HepG2 (cell line): ENCODE data around the gene CTTNBP2NL. TPM values are rescaled to one million over a fixed set of nuclear protein-coding genes. Genes with fewer than 3 reads are reported as not detected.

ENCODE experiments used
- BCL6 ChIP-seq: IDR thresholded peaks from 2 replicates; pipeline ENCODE4 v1.6.1; 2016; ENCODE audit warnings: missing genetic modification reagents, missing compliant biosample characterization
- HCFC1 ChIP-seq: fragments of 150-350 bp; IDR thresholded peaks from 2 replicates; pipeline ENCODE4 v1.6.1; 2014; ENCODE audit warnings: low read depth, low read length
- MAFG ChIP-seq: sonication (generic); formaldehyde crosslinking; IDR thresholded peaks from 2 replicates; pipeline ENCODE4 v1.5.1; 2020; ENCODE audit warnings: mild to moderate bottlenecking, missing genetic modification reagents
- MTA3 ChIP-seq: sonication (generic); formaldehyde crosslinking; IDR thresholded peaks from 2 replicates; pipeline ENCODE4 v1.4.0; 2020; ENCODE audit warnings: missing genetic modification reagents
- NFIB ChIP-seq: sonication (generic); formaldehyde crosslinking; IDR thresholded peaks from 2 replicates; pipeline ENCODE4 v1.9.0; 2021; ENCODE audit warnings: missing genetic modification reagents, mild to moderate bottlenecking, borderline replicate concordance
- NR2F1 ChIP-seq, 2 experiments: fragments of 450-650 bp in 1 of 2; formaldehyde crosslinking in 1 of 2; IDR thresholded peaks; 2 replicates each; pipeline versions ENCODE4 v1.5.0 to v1.6.1; 2016 to 2020; ENCODE audit warnings: mild to moderate bottlenecking in 1 of 2, missing compliant biosample characterization in 1 of 2, missing genetic modification reagents in 1 of 2, moderate library complexity in 1 of 2
- PATZ1 ChIP-seq: sonication (generic); formaldehyde crosslinking; IDR thresholded peaks from 2 replicates; pipeline ENCODE4 v1.4.0; 2020; ENCODE audit warnings: missing genetic modification reagents
- RORA ChIP-seq: sonication (generic); formaldehyde crosslinking; IDR thresholded peaks from 2 replicates; pipeline ENCODE4 v1.5.0; 2020; ENCODE audit warnings: mild to moderate bottlenecking, missing genetic modification reagents, moderate library complexity
- WIZ ChIP-seq: sonication (generic); formaldehyde crosslinking; IDR thresholded peaks from 2 replicates; pipeline ENCODE4 v1.5.1; 2020; ENCODE audit warnings: mild to moderate bottlenecking, missing genetic modification reagents
- ZFP36L2 ChIP-seq: sonication (generic); formaldehyde crosslinking; IDR thresholded peaks from 2 replicates; pipeline ENCODE4 v1.4.0; 2020; ENCODE audit warnings: missing genetic modification reagents
- ZFP41 ChIP-seq: sonication (generic); formaldehyde crosslinking; IDR thresholded peaks from 2 replicates; pipeline ENCODE4 v1.4.0; 2020; ENCODE audit warnings: mild to moderate bottlenecking, missing genetic modification reagents, borderline replicate concordance
- ZKSCAN8 ChIP-seq: IDR thresholded peaks from 2 replicates; pipeline ENCODE4 v1.6.1; 2016; ENCODE audit warnings: borderline replicate concordance, missing genetic modification reagents, missing compliant biosample characterization
- ZNF550 ChIP-seq: sonication (generic); formaldehyde crosslinking; IDR thresholded peaks from 2 replicates; pipeline ENCODE4 v1.4.0; 2020; ENCODE audit warnings: mild to moderate bottlenecking, missing genetic modification reagents, borderline replicate concordance
- ZNF563 ChIP-seq: sonication (generic); formaldehyde crosslinking; IDR thresholded peaks from 2 replicates; pipeline ENCODE4 v1.8.0; 2022; ENCODE audit warnings: mild to moderate bottlenecking, moderate library complexity, missing genetic modification reagents
- ZNF672 ChIP-seq: sonication (generic); formaldehyde crosslinking; IDR thresholded peaks from 2 replicates; pipeline ENCODE4 v1.8.1; 2022; ENCODE audit warnings: missing genetic modification reagents
- ZNF737 ChIP-seq: sonication (generic); formaldehyde crosslinking; IDR thresholded peaks from 2 replicates; pipeline ENCODE4 v1.5.0; 2020; ENCODE audit warnings: missing genetic modification reagents, mild to moderate bottlenecking, borderline replicate concordance
- ZNF792 ChIP-seq: IDR thresholded peaks from 2 replicates; pipeline ENCODE4 v1.6.1; 2016
- ZNF850 ChIP-seq: sonication (generic); formaldehyde crosslinking; conservative IDR thresholded peaks from 2 replicates; pipeline ENCODE4 v1.9.0; 2021; ENCODE audit warnings: mild to moderate bottlenecking, missing genetic modification reagents
- polyA plus RNA-seq, 8 experiments: library from polyadenylated mRNA; depleted of rRNA in 3 of 8; stranded (reverse) in 7 of 8; unstranded in 1 of 8; fragments of >200 nt; fragmentation: Illumina TruSeq in 4 of 8; extraction: Trizol in 4 of 8; gene quantifications; 2 replicates each; pipeline versions ENCODE4 v1.2.1 to v1.2.3, GENCODE V29; 2011 to 2016; ENCODE audit warnings: low read depth in 4 of 8, missing spikeins in 1 of 8, mixed read lengths in 1 of 8; ENCODE audit not compliant: insufficient read depth in 1 of 8
- total RNA-seq, 5 experiments: library from RNA; depleted of rRNA; stranded (reverse); fragments of >200 nt; fragmentation: Illumina TruSeq; extraction: Trizol; gene quantifications; 2 replicates each; pipeline ENCODE4 v1.2.3, GENCODE V29; 2016; ENCODE audit warnings: low read depth in 1 of 5
- TF ChIP-seq, protein P1 (sequence below): sonication (generic); formaldehyde crosslinking; IDR thresholded peaks from 2 replicates; pipeline ENCODE4 v1.4.0; 2020; ENCODE audit warnings: missing genetic modification reagents
- TF ChIP-seq, protein P2 (sequence below): sonication (generic); formaldehyde crosslinking; IDR thresholded peaks from 2 replicates; pipeline ENCODE4 v1.4.0; 2020; ENCODE audit warnings: missing genetic modification reagents
- TF ChIP-seq, protein P3 (sequence below): sonication (generic); formaldehyde crosslinking; IDR thresholded peaks from 2 replicates; pipeline ENCODE4 v1.4.0; 2020; ENCODE audit warnings: missing genetic modification reagents

Gene CTTNBP2NL
- total and polyA plus RNA-seq, 2 of the 13 experiments (the other 11 are each of a cell fraction or from before 2014, with no cell fraction given) = 2.1 to 4.1 TPM

DNA sequence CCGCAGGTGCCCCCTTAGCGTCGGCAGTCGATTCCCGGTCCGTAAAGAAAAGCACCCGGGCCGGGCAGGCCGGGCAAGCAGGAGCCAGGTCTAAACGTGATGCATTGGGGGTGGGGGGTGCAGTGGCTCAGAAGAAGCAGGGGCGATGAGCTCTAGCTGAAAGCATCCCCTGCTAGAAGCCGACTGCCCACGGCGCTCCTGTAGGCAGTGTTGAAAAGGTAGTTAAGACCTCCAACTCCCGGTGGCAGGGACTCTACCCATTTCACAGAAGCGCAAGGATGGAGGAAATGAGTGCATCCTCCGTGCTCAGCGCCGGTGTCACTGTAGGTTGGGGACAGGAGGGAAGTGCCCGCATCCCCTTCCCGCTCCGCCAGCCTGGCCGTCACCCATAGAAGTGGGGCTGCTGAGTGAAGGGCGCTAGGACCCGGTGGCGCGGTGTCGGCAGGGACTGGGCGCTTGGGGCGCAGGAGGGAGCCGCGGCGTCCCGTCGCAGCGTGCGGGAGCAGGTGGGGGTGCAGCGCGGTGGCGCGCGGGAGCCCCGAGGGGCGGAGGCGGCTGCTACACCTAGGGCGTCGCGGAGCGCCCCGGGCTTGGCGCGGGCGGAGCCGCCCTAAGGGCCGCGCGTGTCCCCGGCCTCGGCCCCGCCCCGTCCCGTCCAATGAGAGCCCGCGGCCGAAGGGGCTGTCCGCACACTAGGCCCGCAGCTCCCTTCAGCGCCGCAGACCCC, 112.4 kb downstream of the CTTNBP2NL start, which contains the start of gene WNT2B (continued):
- TF ChIP-seq ZNF550 (CRISPR knock-in tag) (no peak), BCL6 (CRISPR knock-in tag) (no peak), HCFC1 (no peak), RORA (CRISPR knock-in tag) (no peak), ZFP41 (CRISPR knock-in tag) (no peak), ZNF850 (CRISPR knock-in tag) (no peak), WIZ (CRISPR knock-in tag) (no peak), ZNF672 (CRISPR knock-in tag) (no peak), ZNF792 (CRISPR knock-in tag) (no peak), PATZ1 (0 out of 2 replicates have a peak, but pooled peaks have one; percentile 13), MAFG (no peak), MTA3 (no peak), ZNF563 (CRISPR knock-in tag) (0 out of 2 replicates have a peak, but pooled peaks have one; percentile 13), NFIB (no peak), ZNF737 (CRISPR knock-in tag) (no peak), NR2F1 (CRISPR knock-in tag; IDR thresholded peaks at IDR 0.05) (no peak), ZKSCAN8 (no peak), ZFP36L2 (CRISPR knock-in tag) (no peak)
- TF ChIP-seq, protein P1, sequence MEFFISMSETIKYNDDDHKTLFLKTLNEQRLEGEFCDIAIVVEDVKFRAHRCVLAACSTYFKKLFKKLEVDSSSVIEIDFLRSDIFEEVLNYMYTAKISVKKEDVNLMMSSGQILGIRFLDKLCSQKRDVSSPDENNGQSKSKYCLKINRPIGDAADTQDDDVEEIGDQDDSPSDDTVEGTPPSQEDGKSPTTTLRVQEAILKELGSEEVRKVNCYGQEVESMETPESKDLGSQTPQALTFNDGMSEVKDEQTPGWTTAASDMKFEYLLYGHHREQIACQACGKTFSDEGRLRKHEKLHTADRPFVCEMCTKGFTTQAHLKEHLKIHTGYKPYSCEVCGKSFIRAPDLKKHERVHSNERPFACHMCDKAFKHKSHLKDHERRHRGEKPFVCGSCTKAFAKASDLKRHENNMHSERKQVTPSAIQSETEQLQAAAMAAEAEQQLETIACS (CRISPR knock-in tag) = no peak
- TF ChIP-seq, protein P2, sequence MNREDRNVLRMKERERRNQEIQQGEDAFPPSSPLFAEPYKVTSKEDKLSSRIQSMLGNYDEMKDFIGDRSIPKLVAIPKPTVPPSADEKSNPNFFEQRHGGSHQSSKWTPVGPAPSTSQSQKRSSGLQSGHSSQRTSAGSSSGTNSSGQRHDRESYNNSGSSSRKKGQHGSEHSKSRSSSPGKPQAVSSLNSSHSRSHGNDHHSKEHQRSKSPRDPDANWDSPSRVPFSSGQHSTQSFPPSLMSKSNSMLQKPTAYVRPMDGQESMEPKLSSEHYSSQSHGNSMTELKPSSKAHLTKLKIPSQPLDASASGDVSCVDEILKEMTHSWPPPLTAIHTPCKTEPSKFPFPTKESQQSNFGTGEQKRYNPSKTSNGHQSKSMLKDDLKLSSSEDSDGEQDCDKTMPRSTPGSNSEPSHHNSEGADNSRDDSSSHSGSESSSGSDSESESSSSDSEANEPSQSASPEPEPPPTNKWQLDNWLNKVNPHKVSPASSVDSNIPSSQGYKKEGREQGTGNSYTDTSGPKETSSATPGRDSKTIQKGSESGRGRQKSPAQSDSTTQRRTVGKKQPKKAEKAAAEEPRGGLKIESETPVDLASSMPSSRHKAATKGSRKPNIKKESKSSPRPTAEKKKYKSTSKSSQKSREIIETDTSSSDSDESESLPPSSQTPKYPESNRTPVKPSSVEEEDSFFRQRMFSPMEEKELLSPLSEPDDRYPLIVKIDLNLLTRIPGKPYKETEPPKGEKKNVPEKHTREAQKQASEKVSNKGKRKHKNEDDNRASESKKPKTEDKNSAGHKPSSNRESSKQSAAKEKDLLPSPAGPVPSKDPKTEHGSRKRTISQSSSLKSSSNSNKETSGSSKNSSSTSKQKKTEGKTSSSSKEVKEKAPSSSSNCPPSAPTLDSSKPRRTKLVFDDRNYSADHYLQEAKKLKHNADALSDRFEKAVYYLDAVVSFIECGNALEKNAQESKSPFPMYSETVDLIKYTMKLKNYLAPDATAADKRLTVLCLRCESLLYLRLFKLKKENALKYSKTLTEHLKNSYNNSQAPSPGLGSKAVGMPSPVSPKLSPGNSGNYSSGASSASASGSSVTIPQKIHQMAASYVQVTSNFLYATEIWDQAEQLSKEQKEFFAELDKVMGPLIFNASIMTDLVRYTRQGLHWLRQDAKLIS = no peak
- TF ChIP-seq, protein P3, sequence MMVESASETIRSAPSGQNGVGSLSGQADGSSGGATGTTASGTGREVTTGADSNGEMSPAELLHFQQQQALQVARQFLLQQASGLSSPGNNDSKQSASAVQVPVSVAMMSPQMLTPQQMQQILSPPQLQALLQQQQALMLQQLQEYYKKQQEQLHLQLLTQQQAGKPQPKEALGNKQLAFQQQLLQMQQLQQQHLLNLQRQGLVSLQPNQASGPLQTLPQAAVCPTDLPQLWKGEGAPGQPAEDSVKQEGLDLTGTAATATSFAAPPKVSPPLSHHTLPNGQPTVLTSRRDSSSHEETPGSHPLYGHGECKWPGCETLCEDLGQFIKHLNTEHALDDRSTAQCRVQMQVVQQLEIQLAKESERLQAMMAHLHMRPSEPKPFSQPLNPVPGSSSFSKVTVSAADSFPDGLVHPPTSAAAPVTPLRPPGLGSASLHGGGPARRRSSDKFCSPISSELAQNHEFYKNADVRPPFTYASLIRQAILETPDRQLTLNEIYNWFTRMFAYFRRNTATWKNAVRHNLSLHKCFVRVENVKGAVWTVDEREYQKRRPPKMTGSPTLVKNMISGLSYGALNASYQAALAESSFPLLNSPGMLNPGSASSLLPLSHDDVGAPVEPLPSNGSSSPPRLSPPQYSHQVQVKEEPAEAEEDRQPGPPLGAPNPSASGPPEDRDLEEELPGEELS (CRISPR knock-in tag) = no peak
